GM12874 (cell line): Measurements from ENCODE around the gene MT1H.

ENCODE experiments used
- CTCF ChIP-seq: IDR thresholded peaks from 2 replicates; pipeline ENCODE4 v1.5.1; 2011; ENCODE audit warnings: low read depth, mild to moderate bottlenecking, control low read depth, low read length, moderate library complexity; ENCODE audit not compliant: insufficient read depth

MT1H gene

GRCh38 chr16:56669005-56669839 is at the start of gene MT1H:
MT1H (plus strand) TSS chr16:56669814; CDS start chr16:56669885, 71 bp downstream.
- TF ChIP-seq CTCF: no peak

GRCh38 chr16:56620339-56620897 is 49.2 kb upstream of the MT1H start:
- TF ChIP-seq CTCF: no peak

GRCh38 chr16:56623637-56624036 is 46.0 kb upstream of the MT1H start:
- no peak for TF ChIP-seq CTCF

GRCh38 chr16:56625140-56625942 is 44.3 kb upstream of the MT1H start, which contains the start of gene MT1E:
MT1E (plus strand) TSS chr16:56625781; CDS start chr16:56625852, 71 bp downstream.
- no peak for TF ChIP-seq CTCF

GRCh38 chr16:56625943-56626654 is 43.5 kb upstream of the MT1H start:
- TF ChIP-seq CTCF: no peak

- TF ChIP-seq CTCF: no peak
These were observed 42.9 kb upstream of the MT1H start for GRCh38 chr16:56626685-56627084.
